GM21447 (cell line): Measurements from ENCODE around the gene PSMD5.

Source experiments
- ATAC-seq: cut with Tn5 transposase; IDR thresholded peaks from one replicate; pipeline ENCODE4 v1.9.1; 2021; ENCODE audit not compliant: unreplicated experiment

Gene PSMD5

DNA sequence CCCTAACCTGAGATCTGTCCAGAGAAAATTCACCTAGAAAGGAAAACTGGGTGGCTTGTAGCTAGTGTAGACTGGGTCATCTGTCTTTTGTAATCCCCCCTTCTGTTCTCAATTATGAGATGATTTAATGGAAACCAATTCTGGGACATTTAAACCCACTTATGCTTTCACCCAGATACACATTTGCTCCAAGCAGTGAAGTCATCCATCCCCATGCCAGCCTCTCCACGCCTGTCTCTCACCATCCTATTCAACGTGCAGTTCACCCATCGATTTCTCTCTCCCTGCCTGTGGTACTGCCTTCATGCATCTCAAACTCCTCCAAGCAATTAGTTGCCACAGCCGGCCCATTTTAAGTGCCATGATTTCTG is 32.5 kb upstream of the PSMD5 start:
- no peak for ATAC-seq

- ATAC-seq: no peak
These were observed 31.8 kb upstream of the PSMD5 start for GRCh38 chr9:120874226-120875194.

- ATAC-seq: no peak
These were observed 30.8 kb upstream of the PSMD5 start for GRCh38 chr9:120873512-120873911.

GRCh38 chr9:120872791-120873502 is 30.2 kb upstream of the PSMD5 start:
- no peak for ATAC-seq

- ATAC-seq: no peak
These were observed 27.5 kb upstream of the PSMD5 start for GRCh38 chr9:120870206-120870605.

GRCh38 chr9:120869726-120870125 is 27.0 kb upstream of the PSMD5 start:
- no peak for ATAC-seq

GRCh38 chr9:120869360-120869687 is 26.6 kb upstream of the PSMD5 start:
- no peak for ATAC-seq

DNA sequence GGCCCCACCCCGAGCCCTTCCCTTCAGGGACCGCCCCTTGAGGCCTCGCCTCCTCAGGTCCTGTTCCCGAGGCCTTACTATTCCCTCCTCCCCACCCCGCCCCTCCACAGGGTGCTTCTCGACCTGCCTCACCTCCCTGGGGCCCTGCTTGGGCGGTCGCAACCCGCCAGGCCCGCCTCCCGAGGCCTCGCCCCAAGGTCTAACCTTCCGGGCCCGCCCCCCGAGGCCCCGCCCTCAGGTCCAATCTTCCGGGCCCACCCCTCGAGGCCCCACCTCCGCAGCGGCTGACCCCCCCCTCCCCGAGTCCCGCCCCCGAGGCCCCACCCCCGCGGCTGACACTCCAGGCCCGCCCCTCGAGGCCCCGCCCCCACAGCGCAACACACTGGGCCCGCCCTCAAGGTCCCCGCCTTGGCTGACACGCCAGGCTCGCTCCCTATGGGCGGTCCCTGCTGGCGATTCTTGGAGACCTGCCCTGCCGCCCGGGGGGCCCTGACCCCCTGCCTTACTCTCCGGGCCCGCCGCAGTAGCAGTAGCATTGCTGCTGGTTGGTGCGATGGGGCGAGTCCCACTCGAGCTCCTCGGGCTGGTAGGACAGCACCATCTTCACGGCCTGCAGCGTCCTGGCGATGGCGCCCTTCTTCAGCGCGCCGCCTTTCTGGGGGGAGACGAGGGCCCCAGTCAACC is 26.1 kb upstream of the PSMD5 start:
- ATAC-seq: peak; percentile 79

GRCh38 chr9:120868339-120868675 is 25.6 kb upstream of the PSMD5 start:
- ATAC-seq: no peak

DNA sequence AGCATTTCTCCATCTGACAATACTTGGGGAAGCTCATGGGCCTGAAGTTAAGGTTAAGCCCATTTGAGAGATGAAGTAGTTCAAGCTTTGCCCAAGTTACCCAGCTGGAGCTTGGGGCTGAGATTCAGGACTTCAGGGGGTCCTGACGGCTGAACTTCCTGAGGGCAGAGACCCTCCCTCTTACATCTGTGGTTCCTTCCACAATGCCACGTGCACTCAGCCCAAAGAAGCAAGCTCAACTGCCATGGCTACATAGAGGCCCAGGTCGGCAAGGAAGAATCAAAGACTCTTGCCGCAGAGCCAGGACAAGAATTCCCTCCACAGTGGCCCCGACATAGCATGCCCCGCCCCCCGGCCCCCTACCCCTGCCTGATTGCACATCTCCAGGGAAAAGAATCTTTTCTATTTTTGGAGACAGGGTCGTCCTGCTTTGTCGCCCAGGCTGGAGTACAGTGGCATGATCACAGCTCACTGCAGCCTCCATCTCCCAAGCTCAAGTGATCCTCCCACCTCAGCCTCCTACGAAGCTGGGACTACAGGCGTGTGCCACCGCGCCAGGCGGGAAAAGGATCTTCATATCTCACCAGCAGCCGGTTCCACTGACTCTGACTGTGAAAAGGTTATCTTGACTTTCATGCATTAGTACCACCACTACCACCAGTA is 25.1 kb upstream of the PSMD5 start:
- no peak for ATAC-seq

GRCh38 chr9:120866651-120867050 is 23.9 kb upstream of the PSMD5 start:
- no peak for ATAC-seq

GRCh38 chr9:120865809-120866208 is 23.1 kb upstream of the PSMD5 start:
- no peak for ATAC-seq

DNA sequence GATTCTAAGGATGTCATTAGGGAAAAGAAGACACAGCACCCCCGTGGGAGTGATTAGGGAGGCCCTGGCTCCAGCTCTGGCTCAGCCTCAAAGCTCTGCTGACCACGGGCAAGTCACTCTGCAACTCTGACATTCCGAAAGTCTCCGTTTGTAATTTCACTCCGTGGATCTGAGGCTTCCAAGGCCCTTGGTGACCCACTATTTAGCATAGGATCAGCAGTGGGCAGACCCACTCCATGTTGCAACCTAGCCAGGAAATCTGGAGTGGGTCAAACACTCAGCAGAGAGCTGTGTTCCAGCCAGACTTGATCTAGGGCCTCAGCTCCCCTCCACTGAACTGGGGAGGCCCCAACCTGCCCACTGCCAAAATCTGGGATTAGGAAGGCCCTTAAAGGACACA is 22.5 kb upstream of the PSMD5 start:
- no peak for ATAC-seq

GRCh38 chr9:120864719-120865118 is 22.0 kb upstream of the PSMD5 start:
- ATAC-seq: no peak

DNA sequence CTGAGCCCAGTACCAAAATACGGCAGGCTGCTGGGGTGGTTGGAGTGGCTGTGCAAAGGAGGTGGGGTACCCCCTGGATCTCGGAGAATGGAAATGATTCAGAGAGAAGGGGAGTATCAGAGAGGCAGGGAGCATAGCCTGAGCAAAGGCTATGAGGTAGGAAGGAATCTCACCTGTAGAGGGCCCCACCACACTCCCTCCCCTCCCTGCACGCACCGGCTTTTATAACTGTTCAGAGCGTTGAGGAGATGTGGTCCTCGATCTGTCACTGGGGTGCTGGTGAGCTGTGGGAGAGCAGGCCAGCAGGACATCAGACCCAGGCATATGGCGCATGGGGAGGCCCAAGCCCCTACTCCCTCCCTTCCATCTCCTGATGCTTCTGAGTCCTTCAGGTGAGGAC is 21.1 kb upstream of the PSMD5 start:
- ATAC-seq: no peak

GRCh38 chr9:120862452-120862851 is 19.7 kb upstream of the PSMD5 start:
- ATAC-seq: no peak

- ATAC-seq: no peak
These were observed 19.2 kb upstream of the PSMD5 start for GRCh38 chr9:120861935-120862334.

DNA sequence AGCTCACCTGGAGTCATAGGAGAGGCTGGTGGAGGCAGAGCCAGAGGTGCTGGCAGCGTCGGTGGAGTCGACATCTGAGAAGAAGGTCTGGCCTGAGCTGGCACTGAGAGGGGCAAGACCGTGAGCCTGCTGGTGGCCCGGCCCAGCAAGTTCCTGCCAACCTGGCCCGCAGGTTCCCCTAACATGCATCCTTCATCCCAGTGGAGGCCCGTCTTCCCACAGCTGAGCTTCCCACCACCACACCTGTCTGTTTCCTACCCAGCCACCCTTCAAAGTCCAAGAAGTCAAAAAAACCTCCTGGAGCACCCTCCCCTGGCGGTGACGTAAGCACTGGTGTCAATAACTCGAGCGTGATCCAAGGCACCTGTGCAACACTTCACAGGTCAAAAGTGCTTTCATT is 17.4 kb upstream of the PSMD5 start:
- ATAC-seq: no peak

DNA sequence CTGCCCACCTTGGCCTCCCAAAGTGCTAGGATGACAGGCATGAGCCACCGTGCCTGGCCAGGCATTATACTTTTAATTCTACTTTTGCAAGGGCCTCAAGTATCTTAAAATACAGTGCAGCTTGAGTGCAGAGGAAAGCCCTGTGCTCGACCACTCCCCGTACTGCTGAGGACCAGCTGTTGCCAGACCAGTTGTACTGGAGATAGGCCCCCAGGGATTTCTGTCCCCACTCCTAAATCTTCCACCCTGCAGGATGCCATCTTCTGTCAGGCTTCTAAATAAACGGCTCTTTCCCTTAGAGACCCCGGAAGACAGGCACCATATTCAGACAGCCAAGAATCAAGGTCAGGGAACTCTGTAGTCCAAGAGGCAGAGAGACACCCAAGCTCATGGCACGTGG is 16.6 kb upstream of the PSMD5 start:
- ATAC-seq: no peak

- ATAC-seq: no peak
These were observed 15.2 kb upstream of the PSMD5 start for GRCh38 chr9:120857902-120858301.

DNA sequence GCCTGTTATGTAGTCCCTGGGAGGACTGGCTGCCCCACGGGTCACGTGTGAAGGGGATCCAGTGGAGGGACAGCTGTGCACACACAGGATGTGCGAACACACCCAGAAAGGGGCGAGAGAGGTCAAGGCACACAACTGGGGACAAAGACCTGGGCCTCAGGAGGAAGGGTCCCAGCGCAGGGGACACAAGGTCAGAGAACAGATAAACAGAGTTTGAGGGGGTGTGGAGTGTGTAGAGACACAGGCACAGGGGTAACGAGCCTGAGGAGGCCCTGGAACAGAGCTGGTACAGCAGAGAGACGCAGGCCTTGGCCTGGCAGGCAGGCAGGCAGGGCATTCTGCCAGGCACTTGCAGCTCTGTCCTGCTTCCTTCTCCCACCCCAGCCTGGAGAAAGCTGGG is 14.8 kb upstream of the PSMD5 start:
- ATAC-seq: no peak
